ENCODE measurements around the gene TMED1. TPM values are rescaled to one million over a fixed set of nuclear protein-coding genes. Genes with fewer than 3 reads are reported as not detected.
A peak's percentile ranks its signal among the peaks of the same experiment; 100 is the strongest.

TMED1 gene
- polyA plus RNA-seq (2013) = 19.6 and 20.0 TPM in 2 replicates

GRCh38 chr19:10835754-10836478, at the start of gene TMED1:
TMED1 (minus strand) TSS chr19:10836212; CDS start chr19:10836191, 21 bp downstream.
- Histone ChIP-seq H3K18ac (ENCODE audit: low read length) (peak within 1 kb of the TSS; percentile 85), H3K4ac (ENCODE audit: low read depth, low read length) (peak within 1 kb of the TSS; percentile 60), H4K91ac (ENCODE audit: low read depth, low read length) (peak within 1 kb of the TSS; percentile 99), H3K4me1 (ENCODE audit: control insufficient read depth in 1 of 2, insufficient read depth in 2 of 2, low read length in 2 of 2) (peaks cover 9% of the 10 kb centered on the region in 2 experiments), H2BK5ac (ENCODE audit: low read depth, low read length, poor library complexity) (peak within 1 kb of the TSS; percentile 94), H3K36me3 (ENCODE audit: control insufficient read depth in 1 of 2, insufficient read depth in 2 of 2, low read length in 2 of 2) (peaks cover 30 to 34% of the 10 kb centered on the region in 2 experiments), H3K4me2 (ENCODE audit: low read length) (peak within 1 kb of the TSS; percentile 80), H3K9ac (ENCODE audit: low read length) (peak within 1 kb of the TSS; percentile 89), H3K4me3 (ENCODE audit: low read depth, low read length) (peak within 1 kb of the TSS; percentile 86), H2BK12ac (ENCODE audit: low read length) (no peak within 1 kb of the TSS), H4K12ac (ENCODE audit: low read depth, low read length) (peak within 1 kb of the TSS; percentile 94), H3K23ac (ENCODE audit: low read length) (no peak within 1 kb of the TSS), H3K9me3 (ENCODE audit: insufficient read depth, low read depth, low read length) (peaks cover 11% of the 10 kb centered on the region), H2AFZ (ENCODE audit: insufficient read depth, low read length, poor library complexity) (peak within 1 kb of the TSS; percentile 98), H3K79me2 (ENCODE audit: control insufficient read depth, insufficient read depth, low read length, poor library complexity) (peaks cover 5% of the 10 kb centered on the region), H3K14ac (ENCODE audit: low read length) (peak within 1 kb of the TSS; percentile 99), H2AK5ac (ENCODE audit: low read length) (peak within 1 kb of the TSS; percentile 85), H3K79me1 (ENCODE audit: low read length) (peaks cover 10% of the 10 kb centered on the region), H3K27ac (ENCODE audit: low read depth, low read length) (peak within 1 kb of the TSS; percentile 99), H4K8ac (ENCODE audit: low read depth, low read length) (peak within 1 kb of the TSS; percentile 99), H3K27me3 (ENCODE audit: insufficient read depth, low read length) (no peaks in the 10 kb centered on the region), H2BK120ac (ENCODE audit: insufficient read depth, low read length, poor library complexity) (peak within 1 kb of the TSS; percentile 96)
- no CpG with 5 or more reads among the region's 50 CpGs for WGBS (ENCODE audit: extremely low coverage, insufficient coverage, insufficient read length)
- peak; percentile 96 to 99 for DNase-seq

GRCh38 chr19:10885201-10886169, 49.5 kb upstream of the TMED1 start:
- Histone ChIP-seq H3K9ac (ENCODE audit: low read length) (no peak overlapping the region), H4K8ac (ENCODE audit: low read depth, low read length) (no peak overlapping the region), H3K27me3 (ENCODE audit: insufficient read depth, low read length) (no peaks in the 10 kb centered on the region), H4K91ac (ENCODE audit: low read depth, low read length) (peak overlapping the region; percentile 90), H3K9me3 (ENCODE audit: insufficient read depth, low read depth, low read length) (peaks cover 1% of the 10 kb centered on the region), H2AFZ (ENCODE audit: insufficient read depth, low read length, poor library complexity) (no peak overlapping the region), H3K23ac (ENCODE audit: low read length) (no peak overlapping the region), H2BK120ac (ENCODE audit: insufficient read depth, low read length, poor library complexity) (peak overlapping the region; percentile 26), H2AK5ac (ENCODE audit: low read length) (peak overlapping the region; percentile 51), H3K4me1 (ENCODE audit: control insufficient read depth in 1 of 2, insufficient read depth in 2 of 2, low read length in 2 of 2) (peaks cover 65 to 69% of the 10 kb centered on the region in 2 experiments), H3K4me2 (ENCODE audit: low read length) (no peak overlapping the region), H3K4ac (ENCODE audit: low read depth, low read length) (peak overlapping the region; percentile 53), H3K79me1 (ENCODE audit: low read length) (peaks cover 46% of the 10 kb centered on the region), H3K4me3 (ENCODE audit: low read depth, low read length) (no peak overlapping the region), H2BK12ac (ENCODE audit: low read length) (peak overlapping the region; percentile 70), H3K18ac (ENCODE audit: low read length) (peak overlapping the region; percentile 67), H2BK5ac (ENCODE audit: low read depth, low read length, poor library complexity) (peak overlapping the region; percentile 52), H3K79me2 (ENCODE audit: control insufficient read depth, insufficient read depth, low read length, poor library complexity) (peaks cover 20% of the 10 kb centered on the region), H4K12ac (ENCODE audit: low read depth, low read length) (no peak overlapping the region), H3K14ac (ENCODE audit: low read length) (peak overlapping the region; percentile 32), H3K27ac (ENCODE audit: low read depth, low read length) (peak overlapping the region; percentile 77), H3K36me3 (ENCODE audit: control insufficient read depth in 1 of 2, insufficient read depth in 2 of 2, low read length in 2 of 2) (no peaks in the 10 kb centered on the region)
- no peak for DNase-seq
- no CpG with 5 or more reads among the region's 20 CpGs for WGBS (ENCODE audit: extremely low coverage, insufficient coverage, insufficient read length)

- Histone ChIP-seq H2BK120ac (ENCODE audit: insufficient read depth, low read length, poor library complexity) (peak overlapping the region; percentile 36), H2AFZ (ENCODE audit: insufficient read depth, low read length, poor library complexity) (no peak overlapping the region), H3K23ac (ENCODE audit: low read length) (no peak overlapping the region), H3K4me1 (ENCODE audit: control insufficient read depth in 1 of 2, insufficient read depth in 2 of 2, low read length in 2 of 2) (peaks cover 75 to 80% of the 10 kb centered on the region in 2 experiments), H3K4me2 (ENCODE audit: low read length) (no peak overlapping the region), H2BK5ac (ENCODE audit: low read depth, low read length, poor library complexity) (peak overlapping the region; percentile 31), H3K14ac (ENCODE audit: low read length) (no peak overlapping the region), H3K9ac (ENCODE audit: low read length) (no peak overlapping the region), H3K27ac (ENCODE audit: low read depth, low read length) (peak overlapping the region; percentile 77), H4K91ac (ENCODE audit: low read depth, low read length) (peak overlapping the region; percentile 90), H4K8ac (ENCODE audit: low read depth, low read length) (no peak overlapping the region), H3K4me3 (ENCODE audit: low read depth, low read length) (no peak overlapping the region), H3K9me3 (ENCODE audit: insufficient read depth, low read depth, low read length) (peaks cover 1% of the 10 kb centered on the region), H3K27me3 (ENCODE audit: insufficient read depth, low read length) (no peaks in the 10 kb centered on the region), H3K4ac (ENCODE audit: low read depth, low read length) (no peak overlapping the region), H2AK5ac (ENCODE audit: low read length) (no peak overlapping the region), H2BK12ac (ENCODE audit: low read length) (peak overlapping the region; percentile 32), H4K12ac (ENCODE audit: low read depth, low read length) (no peak overlapping the region), H3K36me3 (ENCODE audit: control insufficient read depth in 1 of 2, insufficient read depth in 2 of 2, low read length in 2 of 2) (no peaks in the 10 kb centered on the region), H3K18ac (ENCODE audit: low read length) (no peak overlapping the region), H3K79me2 (ENCODE audit: control insufficient read depth, insufficient read depth, low read length, poor library complexity) (peaks cover 26% of the 10 kb centered on the region), H3K79me1 (ENCODE audit: low read length) (peaks cover 48% of the 10 kb centered on the region)
- peak in 1 of 2 donors; percentile 44 for DNase-seq
- no CpG with 5 or more reads among the region's 2 CpGs for WGBS (ENCODE audit: extremely low coverage, insufficient coverage, insufficient read length)
These were observed 48.3 kb upstream of the TMED1 start for GRCh38 chr19:10884274-10884673.

- H4K8ac ChIP-seq (ENCODE audit: low read depth, low read length) = no peak overlapping the region
- H3K23ac ChIP-seq (ENCODE audit: low read length) = no peak overlapping the region
- peak overlapping the region; percentile 12 for H3K4ac ChIP-seq (ENCODE audit: low read depth, low read length)
- H3K9me3 ChIP-seq (ENCODE audit: insufficient read depth, low read depth, low read length) = no peaks in the 10 kb centered on the region
- peaks cover 34% of the 10 kb centered on the region for H3K79me1 ChIP-seq (ENCODE audit: low read length)
- peak overlapping the region; percentile 19 for H2AFZ ChIP-seq (ENCODE audit: insufficient read depth, low read length, poor library complexity)
- no peak overlapping the region for H2BK5ac ChIP-seq (ENCODE audit: low read depth, low read length, poor library complexity)
- H4K12ac ChIP-seq (ENCODE audit: low read depth, low read length) = no peak overlapping the region
- peak overlapping the region; percentile 33 for H3K14ac ChIP-seq (ENCODE audit: low read length)
- H3K18ac ChIP-seq (ENCODE audit: low read length) = peak overlapping the region; percentile 3
- peak overlapping the region; percentile 60 for H4K91ac ChIP-seq (ENCODE audit: low read depth, low read length)
- H3K4me3 ChIP-seq (ENCODE audit: low read depth, low read length) = no peak overlapping the region
- peak overlapping the region; percentile 21 for H2BK120ac ChIP-seq (ENCODE audit: insufficient read depth, low read length, poor library complexity)
- peaks cover 60 to 64% of the 10 kb centered on the region in 2 experiments for H3K4me1 ChIP-seq (ENCODE audit: control insufficient read depth in 1 of 2, insufficient read depth in 2 of 2, low read length in 2 of 2)
- H3K4me2 ChIP-seq (ENCODE audit: low read length) = peak overlapping the region; percentile 18
- DNase-seq = no peak
- peak overlapping the region; percentile 62 for H2BK12ac ChIP-seq (ENCODE audit: low read length)
- H3K27me3 ChIP-seq (ENCODE audit: insufficient read depth, low read length) = no peaks in the 10 kb centered on the region
- no peak overlapping the region for H3K9ac ChIP-seq (ENCODE audit: low read length)
- H3K27ac ChIP-seq (ENCODE audit: low read depth, low read length) = peak overlapping the region; percentile 0
- no CpG with 5 or more reads among the region's 9 CpGs for WGBS (ENCODE audit: extremely low coverage, insufficient coverage, insufficient read length)
- peaks cover 27% of the 10 kb centered on the region for H3K79me2 ChIP-seq (ENCODE audit: control insufficient read depth, insufficient read depth, low read length, poor library complexity)
- H2AK5ac ChIP-seq (ENCODE audit: low read length) = no peak overlapping the region
- no peaks in the 10 kb centered on the region for H3K36me3 ChIP-seq (ENCODE audit: control insufficient read depth in 1 of 2, insufficient read depth in 2 of 2, low read length in 2 of 2)
These were observed 46.1 kb upstream of the TMED1 start for GRCh38 chr19:10882108-10882457.
